ENCODE measurements around the gene CD44.

Gene CD44

GRCh38 chr11:35116245-35116644, 22.7 kb upstream of the CD44 start:
- TF ChIP-seq CTCF (IDR thresholded peaks at IDR 0.05; ENCODE audit: low read depth, low read length, poor library complexity, severe bottlenecking) = no peak
- no peak for TF ChIP-seq EZH2phosphoT487 (IDR thresholded peaks at IDR 0.05; ENCODE audit: borderline replicate concordance, low read length)
- Histone ChIP-seq H3K27me3 (ENCODE audit: control insufficient read depth, low read length) (peaks cover 7% of the 10 kb centered on the region; the same call in 1 of the 2 replicates), H3K4me3 (ENCODE audit: low read length) (no peak overlapping the region), H3K9me2 (replicated peaks; ENCODE audit: control insufficient read depth, low read length) (no peaks in the 10 kb centered on the region; the same call in 1 of the 2 replicates), H3K79me2 (ENCODE audit: control insufficient read depth, low read length) (no peaks in the 10 kb centered on the region), H3K9me3 (ENCODE audit: control insufficient read depth, insufficient read depth, low read length) (no peaks in the 10 kb centered on the region), H3K4me1 (ENCODE audit: control insufficient read depth, low read length) (peaks cover 25% of the 10 kb centered on the region), H3K4me2 (ENCODE audit: low read length) (no peak overlapping the region), H4K20me1 (ENCODE audit: control insufficient read depth, insufficient read depth, low read depth, low read length) (no peaks in the 10 kb centered on the region), H3K36me3 (ENCODE audit: control insufficient read depth, low read length) (no peaks in the 10 kb centered on the region), H3F3A (ENCODE audit: control insufficient read depth, insufficient read depth) (no peaks in the 10 kb centered on the region), H3K27ac (ENCODE audit: low read depth, low read length) (no peak overlapping the region)

DNA sequence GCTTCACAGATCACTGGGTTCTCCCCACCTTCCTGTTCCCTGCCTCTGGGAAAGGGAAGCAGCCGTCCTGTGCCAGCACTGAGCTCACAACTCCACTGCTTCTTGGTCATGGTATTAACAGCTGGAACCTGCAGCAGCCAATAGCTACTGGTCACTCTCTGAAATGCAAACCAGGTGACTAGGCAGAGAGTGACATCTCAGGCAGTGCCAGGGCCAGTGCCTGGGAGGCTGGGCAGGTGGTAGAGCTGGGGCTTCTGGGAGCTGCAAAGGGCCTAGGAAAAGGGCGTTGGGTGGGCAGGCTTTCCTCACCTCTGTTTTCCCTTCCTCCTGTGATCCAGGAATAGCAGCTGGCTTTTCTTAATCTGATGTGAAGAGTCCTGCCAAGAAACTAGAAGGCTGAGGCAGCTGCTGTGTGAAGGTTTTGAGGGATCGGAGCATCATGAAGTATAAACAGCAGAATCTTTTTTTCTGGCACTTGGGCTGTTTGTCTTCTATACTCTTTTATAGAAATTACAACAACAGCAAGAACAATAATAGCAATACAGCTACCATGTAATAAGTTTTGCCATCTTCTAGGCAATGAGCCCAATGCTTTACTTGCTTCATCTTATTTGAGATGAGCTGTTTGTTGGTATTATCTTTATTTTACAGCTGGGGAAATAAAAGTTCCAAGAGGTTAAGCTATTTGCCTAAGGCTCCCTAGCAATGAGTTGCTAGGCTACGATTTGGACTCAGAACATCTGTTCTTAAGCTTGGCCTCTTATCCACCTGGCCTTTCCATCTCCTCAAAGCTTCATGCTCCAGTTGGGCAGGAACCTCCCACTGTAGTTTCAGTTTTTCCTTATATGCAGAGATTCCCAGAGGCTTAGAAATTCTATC, 22.0 kb upstream of the CD44 start:
- Histone ChIP-seq H3K9me3 (ENCODE audit: control insufficient read depth, insufficient read depth, low read length) (no peaks in the 10 kb centered on the region), H3K27ac (ENCODE audit: low read depth, low read length) (no peak overlapping the region), H3K79me2 (ENCODE audit: control insufficient read depth, low read length) (no peaks in the 10 kb centered on the region), H3K4me3 (ENCODE audit: low read length) (no peak overlapping the region), H3K4me1 (ENCODE audit: control insufficient read depth, low read length) (peaks cover 29% of the 10 kb centered on the region), H3F3A (ENCODE audit: control insufficient read depth, insufficient read depth) (no peaks in the 10 kb centered on the region), H4K20me1 (ENCODE audit: control insufficient read depth, insufficient read depth, low read depth, low read length) (no peaks in the 10 kb centered on the region), H3K4me2 (ENCODE audit: low read length) (no peak overlapping the region), H3K27me3 (ENCODE audit: control insufficient read depth, low read length) (peaks cover 7% of the 10 kb centered on the region; the same call in 1 of the 2 replicates), H3K9me2 (replicated peaks; ENCODE audit: control insufficient read depth, low read length) (no peaks in the 10 kb centered on the region), H3K36me3 (ENCODE audit: control insufficient read depth, low read length) (no peaks in the 10 kb centered on the region)
- no peak for TF ChIP-seq EZH2phosphoT487 (IDR thresholded peaks at IDR 0.05; ENCODE audit: borderline replicate concordance, low read length)
- no peak for TF ChIP-seq CTCF (IDR thresholded peaks at IDR 0.05; ENCODE audit: low read depth, low read length, poor library complexity, severe bottlenecking)

DNA sequence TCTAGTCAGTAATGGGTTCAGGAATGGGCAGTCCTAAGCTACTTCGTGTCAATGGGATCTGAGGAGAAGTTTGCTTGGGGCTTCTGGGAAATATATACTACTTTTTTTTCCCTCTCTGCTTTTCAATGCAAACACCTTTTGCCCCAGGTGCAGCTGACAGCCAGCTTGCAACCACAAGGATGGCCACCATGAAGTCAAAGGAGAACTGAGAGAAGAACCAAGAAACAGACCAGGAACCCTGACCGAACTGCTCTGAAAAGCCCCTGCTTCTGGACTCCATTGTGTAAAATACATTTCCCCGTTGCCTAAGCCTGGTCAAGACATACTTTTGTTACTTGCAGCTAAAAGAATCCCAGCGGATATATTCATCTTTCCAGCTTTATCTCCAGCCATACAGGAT, 20.1 kb upstream of the CD44 start:
- H3K27ac ChIP-seq (ENCODE audit: low read depth, low read length) = no peak overlapping the region
- no peaks in the 10 kb centered on the region for H3K9me3 ChIP-seq (ENCODE audit: control insufficient read depth, insufficient read depth, low read length)
- H3K9me2 ChIP-seq (replicated peaks; ENCODE audit: control insufficient read depth, low read length) = no peaks in the 10 kb centered on the region
- no peak overlapping the region for H3K4me3 ChIP-seq (ENCODE audit: low read length)
- no peaks in the 10 kb centered on the region for H3K36me3 ChIP-seq (ENCODE audit: control insufficient read depth, low read length)
- H3K4me1 ChIP-seq (ENCODE audit: control insufficient read depth, low read length) = peaks cover 29% of the 10 kb centered on the region
- no peaks in the 10 kb centered on the region for H3K79me2 ChIP-seq (ENCODE audit: control insufficient read depth, low read length)
- H4K20me1 ChIP-seq (ENCODE audit: control insufficient read depth, insufficient read depth, low read depth, low read length) = no peaks in the 10 kb centered on the region
- peaks cover 7% of the 10 kb centered on the region; the same call in 1 of the 2 replicates for H3K27me3 ChIP-seq (ENCODE audit: control insufficient read depth, low read length)
- TF ChIP-seq CTCF (IDR thresholded peaks at IDR 0.05; ENCODE audit: low read depth, low read length, poor library complexity, severe bottlenecking) = no peak
- no peak for TF ChIP-seq EZH2phosphoT487 (IDR thresholded peaks at IDR 0.05; ENCODE audit: borderline replicate concordance, low read length)
- no peak overlapping the region for H3K4me2 ChIP-seq (ENCODE audit: low read length)
- no peaks in the 10 kb centered on the region for H3F3A ChIP-seq (ENCODE audit: control insufficient read depth, insufficient read depth)
